Left renal cortex interstitium (tissue), 4 donors: ENCODE results near the gene MS4A18. TPM values are rescaled to one million over a fixed set of nuclear protein-coding genes. Genes with fewer than 3 reads are reported as not detected.
A peak's percentile ranks its signal among the peaks of the same experiment; 100 is the strongest.

Source experiments
- DNase-seq, 4 donors: peaks; one replicate each; pipeline ENCODE4 v3.0.0-alpha.2; 2013; ENCODE audit warnings: low read depth in 4 of 4, low spot score in 2 of 4, missing footprints in 1 of 4
- polyA plus RNA-seq, 4 donors: library from polyadenylated mRNA; unstranded; fragments of 120-200 nt; gene quantifications; one replicate each; pipeline ENCODE4 v1.2.1, GENCODE V29; 2013; ENCODE audit not compliant: insufficient read length in 4 of 4

MS4A18 gene
- polyA plus RNA-seq, 4 donors, result not detected

- no peak for DNase-seq
These were observed 40.4 kb downstream of the MS4A18 start for GRCh38 chr11:60764879-60765278.

- DNase-seq, result no peak
These were observed 40.8 kb downstream of the MS4A18 start for GRCh38 chr11:60765355-60765754.

- DNase-seq, result no peak
These were observed 42.0 kb downstream of the MS4A18 start for GRCh38 chr11:60766547-60766946.

- DNase-seq, result no peak
These were observed 42.9 kb downstream of the MS4A18 start for GRCh38 chr11:60767388-60767811.

GRCh38 chr11:60768202-60768601, 43.7 kb downstream of the MS4A18 start:
- DNase-seq, result no peak

GRCh38 chr11:60769273-60769672, 44.8 kb downstream of the MS4A18 start:
- no peak for DNase-seq

- no peak for DNase-seq
These were observed 45.3 kb downstream of the MS4A18 start for GRCh38 chr11:60769811-60770210.

- no peak for DNase-seq
These were observed 46.6 kb downstream of the MS4A18 start for GRCh38 chr11:60771146-60771545.

GRCh38 chr11:60771879-60772525, 47.5 kb downstream of the MS4A18 start:
- DNase-seq, result no peak

GRCh38 chr11:60772666-60773065, 48.1 kb downstream of the MS4A18 start:
- no peak for DNase-seq

GRCh38 chr11:60774726-60775125, 50.2 kb downstream of the MS4A18 start:
- DNase-seq, result no peak

- peak; percentile 68 to 82 (median 74) for DNase-seq
These were observed 51.0 kb downstream of the MS4A18 start for GRCh38 chr11:60775420-60775961.

- no peak for DNase-seq
These were observed 51.6 kb downstream of the MS4A18 start for GRCh38 chr11:60776167-60776566.

- DNase-seq, result no peak
These were observed 52.6 kb downstream of the MS4A18 start for GRCh38 chr11:60777106-60777505.

GRCh38 chr11:60777572-60777971, 53.1 kb downstream of the MS4A18 start:
- DNase-seq, result no peak

GRCh38 chr11:60780065-60780464, 55.5 kb downstream of the MS4A18 start:
- DNase-seq, result no peak

GRCh38 chr11:60780774-60781173, 56.3 kb downstream of the MS4A18 start:
- DNase-seq, result no peak

GRCh38 chr11:60781286-60781980, 56.9 kb downstream of the MS4A18 start:
- DNase-seq, result no peak

GRCh38 chr11:60781981-60782316, 57.4 kb downstream of the MS4A18 start:
- DNase-seq, result no peak

GRCh38 chr11:60782393-60783140, 58.0 kb downstream of the MS4A18 start:
- no peak for DNase-seq

- DNase-seq, result no peak
These were observed 58.6 kb downstream of the MS4A18 start for GRCh38 chr11:60783141-60783484.

GRCh38 chr11:60783911-60784310, 59.4 kb downstream of the MS4A18 start:
- DNase-seq, result no peak
